ENCODE data around the gene XRN2.

DNA sequence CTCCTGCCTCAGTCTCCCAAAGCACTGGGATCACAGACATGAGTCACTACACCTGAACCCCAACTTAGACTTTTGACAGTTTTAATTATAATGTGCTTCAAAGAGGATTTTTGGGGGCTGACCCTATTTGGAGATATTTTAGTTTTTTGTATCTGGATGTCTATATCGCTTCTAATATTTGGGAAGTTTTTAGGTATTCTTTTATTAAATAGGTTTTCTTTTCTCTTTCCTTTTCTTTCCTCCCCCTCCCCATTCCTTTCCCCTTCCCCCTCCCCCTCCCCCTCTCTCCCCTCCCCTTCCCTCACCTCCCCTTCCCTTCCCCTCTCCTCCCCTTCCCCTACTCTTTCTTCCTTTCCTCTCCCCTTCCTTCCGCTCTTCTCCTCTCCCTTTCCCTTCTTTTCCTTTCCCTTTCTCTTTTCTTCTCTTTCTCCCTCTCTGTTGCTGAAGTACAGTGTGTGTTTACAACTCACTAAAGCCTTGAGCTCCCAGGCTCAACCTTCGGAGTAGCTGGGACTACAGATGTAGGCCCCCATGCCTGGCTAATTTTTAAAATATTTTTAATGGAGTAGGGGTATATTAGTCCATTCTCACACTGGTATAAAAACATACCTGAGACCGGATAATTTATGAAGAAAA, 118.6 kb downstream of the XRN2 start:
- TF ChIP-seq, protein P1, sequence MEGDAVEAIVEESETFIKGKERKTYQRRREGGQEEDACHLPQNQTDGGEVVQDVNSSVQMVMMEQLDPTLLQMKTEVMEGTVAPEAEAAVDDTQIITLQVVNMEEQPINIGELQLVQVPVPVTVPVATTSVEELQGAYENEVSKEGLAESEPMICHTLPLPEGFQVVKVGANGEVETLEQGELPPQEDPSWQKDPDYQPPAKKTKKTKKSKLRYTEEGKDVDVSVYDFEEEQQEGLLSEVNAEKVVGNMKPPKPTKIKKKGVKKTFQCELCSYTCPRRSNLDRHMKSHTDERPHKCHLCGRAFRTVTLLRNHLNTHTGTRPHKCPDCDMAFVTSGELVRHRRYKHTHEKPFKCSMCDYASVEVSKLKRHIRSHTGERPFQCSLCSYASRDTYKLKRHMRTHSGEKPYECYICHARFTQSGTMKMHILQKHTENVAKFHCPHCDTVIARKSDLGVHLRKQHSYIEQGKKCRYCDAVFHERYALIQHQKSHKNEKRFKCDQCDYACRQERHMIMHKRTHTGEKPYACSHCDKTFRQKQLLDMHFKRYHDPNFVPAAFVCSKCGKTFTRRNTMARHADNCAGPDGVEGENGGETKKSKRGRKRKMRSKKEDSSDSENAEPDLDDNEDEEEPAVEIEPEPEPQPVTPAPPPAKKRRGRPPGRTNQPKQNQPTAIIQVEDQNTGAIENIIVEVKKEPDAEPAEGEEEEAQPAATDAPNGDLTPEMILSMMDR (IDR thresholded peaks at IDR 0.05) = no peak
- TF ChIP-seq POLR2AphosphoS5 (IDR thresholded peaks at IDR 0.05) = no peak
- no peak for TF ChIP-seq EP300 (IDR thresholded peaks at IDR 0.05)
- no peak for TF ChIP-seq POLR2A (IDR thresholded peaks at IDR 0.05)
